GM12878 (cell line): ENCODE measurements around the gene TENT5A. TPM values are rescaled to one million over a fixed set of nuclear protein-coding genes. Genes with fewer than 3 reads are reported as not detected.

ENCODE experiments used
- ATAC-seq: fragments of 200-7000 bp; cut with Tn5 transposase; 3 replicates; pipeline ENCODE4 v1.9.1; 2020; ENCODE audit warnings: mild to moderate bottlenecking, moderate library complexity
- BruUV-seq: library from RNA; stranded (reverse); fragments of 400-500 nt; replicated peaks from 2 replicates; lab custom pipeline; 2021; lab: Mats Ljungman, UMichigan
- CTCF ChIA-PET: fragments of 300-600 bp; sonication (Branson Sonifier 250); formaldehyde crosslinking; extraction: SDS; loops from one replicate; lab custom pipeline; 2021; ENCODE audit warnings: inconsistent platforms; lab: Yijun Ruan, JAX
- POLR2A ChIA-PET: fragments of 350-600 bp; formaldehyde crosslinking; extraction: SDS; loops from one replicate; lab custom pipeline; 2021; ENCODE audit warnings: inconsistent platforms; lab: Charles Lee
- RAD21 ChIA-PET: fragments of 300-600 bp; sonication (Branson Sonifier 250); formaldehyde crosslinking; loops from one replicate; lab custom pipeline; 2023; ENCODE audit warnings: antibody characterized with exemption; ENCODE audit not compliant: unreplicated experiment; lab: Charles Lee
- SMC1A ChIA-PET: fragments of 300-600 bp; sonication (Branson Sonifier 250); formaldehyde crosslinking; loops from one replicate; lab custom pipeline; 2023; ENCODE audit not compliant: unreplicated experiment, uncharacterized antibody; lab: Charles Lee
- DNase-seq: peaks from one replicate; pipeline ENCODE4 v3.0.0-alpha.2; 2011; ENCODE audit warnings: low read depth, low spot score
- FAIRE-seq: peaks from 3 replicates; lab custom pipeline; 2011; peaks lifted over from hg19 to GRCh38; lab: Jason Lieb, UNC
- H2AFZ ChIP-seq: 2 replicates; pipeline ENCODE4 v1.6.0; 2011; ENCODE audit warnings: low read depth, low read length, control low read depth; ENCODE audit not compliant: control insufficient read depth
- H3K27ac ChIP-seq: 2 replicates; pipeline ENCODE4 v1.5.1; 2011; ENCODE audit warnings: control low read depth; ENCODE audit not compliant: control insufficient read depth, insufficient read depth
- H3K27me3 ChIP-seq, 2 experiments: replicated peaks in 1 of 2; 2 replicates each; pipeline versions ENCODE4 v1.6.0 to v1.6.1; 2011; ENCODE audit warnings: low read length in 1 of 2; ENCODE audit not compliant: control insufficient read depth in 2 of 2, insufficient read depth in 2 of 2
- H3K36me3 ChIP-seq, 2 experiments: 2 replicates each; pipeline ENCODE4 v1.5.1; 2011; ENCODE audit warnings: low read length in 1 of 2; ENCODE audit not compliant: control insufficient read depth in 2 of 2, insufficient read depth in 2 of 2
- H3K4me1 ChIP-seq: 2 replicates; pipeline ENCODE4 v1.6.1; 2011; ENCODE audit warnings: mild to moderate bottlenecking, low read length, moderate library complexity, mixed read lengths; ENCODE audit not compliant: control insufficient read depth, insufficient read depth
- H3K4me2 ChIP-seq: 2 replicates; pipeline ENCODE4 v1.6.0; 2011; ENCODE audit warnings: control low read depth; ENCODE audit not compliant: control insufficient read depth, insufficient read depth
- H3K4me3 ChIP-seq: fragments of 200-600 bp; sonication (generic); 2 replicates; pipeline ENCODE4 v1.5.1; 2016
- H3K79me2 ChIP-seq: 2 replicates; pipeline ENCODE4 v1.6.0; 2011; ENCODE audit warnings: low read length; ENCODE audit not compliant: control insufficient read depth, insufficient read depth
- H3K9ac ChIP-seq: 2 replicates; pipeline ENCODE4 v1.8.0; 2011; ENCODE audit warnings: low read length, control low read depth, mixed read lengths; ENCODE audit not compliant: control insufficient read depth, insufficient read depth
- H3K9me3 ChIP-seq: replicated peaks from 3 replicates; pipeline ENCODE4 v1.5.1; 2011; ENCODE audit warnings: mild to moderate bottlenecking, low read length; ENCODE audit not compliant: control insufficient read depth, insufficient read depth
- H4K20me1 ChIP-seq: 2 replicates; pipeline ENCODE4 v1.6.0; 2011; ENCODE audit not compliant: control insufficient read depth, insufficient read depth
- HDAC6 ChIP-seq: fragments of 200-600 bp; sonication (generic); IDR thresholded peaks from one replicate; pipeline ENCODE4 v1.8.0; 2017; ENCODE audit warnings: antibody characterized with exemption; ENCODE audit not compliant: unreplicated experiment
- PAX8 ChIP-seq: fragments of 450-650 bp; IDR thresholded peaks from 2 replicates; pipeline ENCODE4 v1.6.1; 2017; ENCODE audit warnings: mild to moderate bottlenecking, moderate library complexity
- POLR2A ChIP-seq: IDR thresholded peaks from 2 replicates; pipeline ENCODE4 v1.6.1; 2011; ENCODE audit warnings: low read depth, mild to moderate bottlenecking, low read length
- RUNX3 ChIP-seq: IDR thresholded peaks from 2 replicates; pipeline ENCODE4 v1.6.1; 2012; ENCODE audit warnings: low read length, inconsistent platforms
- WGBS: methylation state at CpG from one replicate; pipeline ENCODE4 v1.1.6; 2016; ENCODE audit warnings: low lambda C conversion rate; ENCODE audit not compliant: insufficient replicate concordance, insufficient coverage; ENCODE audit errors: missing lambda C conversion rate; 5-methylcytosine and 5-hydroxymethylcytosine counted together
- in situ Hi-C: fragments of 300-500 bp; cut with MboI; formaldehyde crosslinking; loops from 9 replicates; pipeline ENCODE4 v1.14.3; 2018; ENCODE audit warnings: mixed read lengths
- intact Hi-C: fragments of 100-400 bp; cut with micrococcal nuclease; formaldehyde crosslinking; loops from one replicate; pipeline ENCODE4 v1.14.2; 2022; ENCODE audit not compliant: unreplicated experiment
- polyA plus RNA-seq, 11 experiments: library from polyadenylated mRNA; depleted of rRNA in 4 of 11; unstranded in 6 of 11; stranded (reverse) in 5 of 11; fragments of >200 nt; fragmentation: Nextera tagmentation in 4 of 11; fragmentation: Illumina TruSeq in 1 of 11; extraction: Ambion mirVana in 4 of 11; extraction: Trizol in 1 of 11; gene quantifications; 1 replicate in 1 of 11; 2 replicates in 10 of 11; pipeline versions ENCODE4 v1.2.1 to v1.2.3, GENCODE V29; 2011 to 2016; ENCODE audit warnings: inconsistent platforms in 2 of 11, missing spikeins in 2 of 11, low read depth in 1 of 11
- total RNA-seq, 4 experiments: library from RNA; depleted of rRNA in 3 of 4; stranded (reverse); fragments of >200 nt in 3 of 4; fragmentation: Illumina TruSeq in 1 of 4; extraction: Trizol in 1 of 4; gene quantifications; 2 replicates each; pipeline versions ENCODE4 v1.2.1 to v1.2.3, GENCODE V29; 2013 to 2021

Gene TENT5A
- total and polyA plus RNA-seq, 10 of the 15 experiments (the other 5 are each of a cell fraction or from before 2014, with no cell fraction given): 0.25 to 9.6 (median 0.48) TPM

DNA sequence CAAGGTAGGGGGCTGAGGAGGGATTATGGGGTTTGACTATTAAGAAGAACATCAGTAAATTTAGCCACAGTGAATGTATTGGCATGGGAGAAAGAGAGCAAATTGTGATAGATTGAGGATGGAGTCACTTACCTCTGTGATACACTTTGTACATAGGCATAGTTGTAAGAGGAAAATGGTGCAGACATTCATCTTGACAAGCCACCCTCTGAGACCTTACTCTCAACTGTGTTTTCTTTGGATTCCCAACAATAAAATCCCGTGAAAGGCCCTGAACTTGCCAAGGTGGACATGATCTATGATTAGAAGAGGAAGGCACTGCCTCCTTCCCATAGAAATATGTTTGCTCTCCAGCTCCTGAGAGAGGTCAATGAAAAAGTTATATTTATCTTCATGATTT, 18.6 kb upstream of the TENT5A start:
- no peaks in the 10 kb centered on the region for H4K20me1 ChIP-seq
- POLR2A ChIA-PET: no interaction called here
- in situ Hi-C loops: no loop called here
- RAD21 ChIA-PET: interaction anchor here (1.3 kb wide), 1 partner anchor 48 kb away, joined by 3 read pairs; no protein-coding TSS in a partner anchor
- ATAC-seq (no peak), DNase-seq (no peak), FAIRE-seq (no peak)
- SMC1A ChIA-PET: no interaction called here
- H3K9ac ChIP-seq: no peak overlapping the region
- H3K36me3 ChIP-seq: no peaks in the 10 kb centered on the region
- H3K27ac ChIP-seq: no peak overlapping the region
- CTCF ChIA-PET: interaction anchor here (0.6 to 1.0 kb wide), 2 partner anchors 8 to 15 kb away, joined by 3 read pairs; no protein-coding TSS in a partner anchor
- no peaks in the 10 kb centered on the region for H3K27me3 ChIP-seq
- no peak overlapping the region for H3K4me2 ChIP-seq
- H2AFZ ChIP-seq: no peak overlapping the region
- TF ChIP-seq HDAC6: no peak
- no peak for TF ChIP-seq POLR2A
- no peak overlapping the region for H3K4me3 ChIP-seq
- no peaks in the 10 kb centered on the region for H3K4me1 ChIP-seq
- intact Hi-C loops: no loop called here
- no peaks in the 10 kb centered on the region; the same call in 2 of the 3 replicates for H3K9me3 ChIP-seq
- no TSS peak for BruUV-seq
- no peaks in the 10 kb centered on the region for H3K79me2 ChIP-seq
- WGBS: 0% methylated on average over 1 of the region's 1 CpG

DNA sequence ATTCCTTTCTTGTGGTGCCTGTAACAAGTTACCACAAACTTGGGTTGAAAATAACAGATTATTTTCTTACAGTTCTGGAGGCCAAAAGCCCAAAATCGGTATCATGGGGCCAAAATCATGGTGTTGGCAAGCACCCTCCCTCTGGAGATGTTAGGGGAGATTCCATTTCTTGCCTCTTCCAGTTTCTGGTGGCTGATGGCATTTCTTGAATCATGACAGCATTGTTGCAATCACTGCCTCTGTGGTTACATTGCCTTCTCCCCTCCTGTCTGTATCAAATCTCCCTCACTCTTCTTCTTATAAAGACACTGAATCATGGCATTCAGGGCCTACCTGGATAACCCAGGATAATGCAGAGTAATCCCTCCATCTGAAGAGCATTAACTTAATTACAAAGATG, 17.9 kb upstream of the TENT5A start:
- ChIA-PET RAD21 (no interaction called here), SMC1A (interaction anchor here (1.0 kb wide), 1 partner anchor 51 kb away, joined by 4 read pairs; no protein-coding TSS in a partner anchor), CTCF (interaction anchor here (1.2 kb wide), 1 partner anchor 17 kb away, joined by 3 read pairs; no protein-coding TSS in a partner anchor), POLR2A (no interaction called here)
- no peaks in the 10 kb centered on the region for H3K36me3 ChIP-seq
- no peak overlapping the region for H3K4me3 ChIP-seq
- intact Hi-C loops: no loop called here
- no peak for FAIRE-seq
- H2AFZ ChIP-seq: no peak overlapping the region
- ATAC-seq: no peak
- H4K20me1 ChIP-seq: no peaks in the 10 kb centered on the region
- DNase-seq: no peak
- BruUV-seq: no TSS peak
- TF ChIP-seq RUNX3: 0 out of 2 replicates have a peak, but pooled peaks have one; percentile 10
- TF ChIP-seq PAX8: no peak
- H3K27ac ChIP-seq: no peak overlapping the region
- H3K4me1 ChIP-seq: no peaks in the 10 kb centered on the region
- no peaks in the 10 kb centered on the region for H3K79me2 ChIP-seq
- no peak overlapping the region for H3K4me2 ChIP-seq
- H3K9ac ChIP-seq: no peak overlapping the region
- H3K27me3 ChIP-seq: no peaks in the 10 kb centered on the region
- in situ Hi-C loops: no loop called here
- H3K9me3 ChIP-seq: no peaks in the 10 kb centered on the region; the same call in 2 of the 3 replicates
- WGBS: 0% methylated on average over 1 of the region's 1 CpG
